ENCODE results near the gene HNRNPA0.

Gene HNRNPA0

DNA sequence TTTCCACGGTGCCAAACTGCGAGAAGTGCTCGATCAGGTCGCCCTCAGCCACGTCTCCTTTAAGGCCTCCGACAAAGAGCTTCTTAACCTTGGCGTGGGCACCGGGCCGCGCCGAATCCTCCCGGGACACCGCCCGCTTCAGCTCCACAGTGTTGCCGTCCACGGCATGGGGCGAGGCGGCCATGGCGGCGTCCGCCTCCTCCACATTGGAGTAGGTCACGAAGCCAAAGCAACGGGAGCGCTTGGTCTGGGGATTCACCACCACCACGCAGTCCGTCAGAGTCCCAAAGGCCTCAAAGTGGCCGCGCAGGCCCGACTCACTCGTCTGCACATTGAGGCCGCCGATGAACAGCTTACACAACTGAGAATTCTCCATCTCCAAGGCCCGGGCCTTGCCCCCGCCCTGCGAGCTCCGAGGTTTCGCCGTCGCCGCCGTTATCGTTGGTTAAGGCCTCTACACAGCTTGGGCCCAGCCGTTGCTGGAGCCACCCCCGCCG, 424 bp downstream of the HNRNPA0 start:
- DNase-seq: no peak

DNA sequence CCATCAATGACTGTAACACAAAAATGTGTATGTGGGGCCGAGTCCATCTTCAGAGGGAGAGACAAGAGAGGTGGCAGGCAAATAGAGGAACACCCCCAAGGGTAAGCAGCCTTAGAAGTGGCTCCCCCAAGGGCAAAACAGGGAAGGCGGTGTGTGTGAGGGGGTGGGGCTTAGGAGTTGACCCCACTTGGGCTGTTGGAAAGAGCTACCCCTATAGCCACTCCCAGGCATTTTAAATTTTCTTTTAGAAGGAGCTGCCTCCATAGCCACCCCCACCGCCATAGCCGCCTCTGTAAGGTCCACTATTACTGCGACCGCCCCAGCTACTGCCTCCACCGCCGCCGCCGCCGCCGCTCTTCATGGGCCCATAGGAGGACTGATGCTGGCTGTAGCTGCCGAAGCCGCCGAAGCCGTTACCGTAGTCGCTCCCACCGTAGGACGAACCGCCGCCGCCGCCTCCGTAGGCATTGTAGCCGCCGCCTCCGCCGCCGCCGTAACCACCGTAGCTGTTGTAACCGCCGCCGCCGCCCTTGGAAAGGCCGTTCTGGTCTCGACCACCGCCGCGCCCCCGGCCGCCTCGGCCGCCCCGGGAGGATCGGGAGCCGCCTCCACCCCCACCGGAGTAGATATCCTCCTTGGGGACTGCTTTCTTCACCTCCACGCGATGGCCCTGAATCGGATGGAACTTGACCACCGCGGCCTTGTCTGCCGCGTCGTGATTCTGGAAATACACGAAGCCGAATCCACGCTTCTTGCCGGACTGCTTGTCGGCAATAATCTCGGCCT, 1.1 kb downstream of the HNRNPA0 start:
- DNase-seq: peak; percentile 52

DNA sequence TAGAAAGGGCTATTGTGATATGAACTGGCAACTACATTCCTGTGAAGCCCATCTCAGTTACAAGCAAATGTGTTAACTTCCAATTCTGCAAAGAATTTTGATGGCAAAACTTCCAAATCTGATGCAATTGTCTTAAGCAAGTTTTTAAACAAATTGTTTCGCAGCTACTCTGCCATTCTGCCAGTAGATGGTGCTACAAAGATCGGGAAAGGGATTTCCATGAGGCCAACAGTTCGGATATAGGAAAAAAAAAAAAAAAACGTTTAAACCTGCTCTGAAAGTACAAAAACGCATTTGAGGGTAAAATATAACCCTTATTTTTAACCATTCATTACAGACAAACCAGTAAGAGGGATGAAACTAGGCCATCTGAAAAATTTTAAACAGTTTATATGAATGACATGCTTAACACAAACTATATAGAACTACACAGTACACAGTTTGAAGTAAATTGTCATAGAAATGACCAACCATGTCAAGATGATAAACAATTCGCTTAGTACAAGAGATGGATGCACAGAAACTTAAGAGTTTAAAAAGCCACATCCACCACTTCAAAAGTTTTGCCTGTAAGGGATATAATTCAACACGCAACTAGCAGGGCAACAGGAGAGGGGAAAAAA, 2.2 kb downstream of the HNRNPA0 start:
- no peak for DNase-seq

DNA sequence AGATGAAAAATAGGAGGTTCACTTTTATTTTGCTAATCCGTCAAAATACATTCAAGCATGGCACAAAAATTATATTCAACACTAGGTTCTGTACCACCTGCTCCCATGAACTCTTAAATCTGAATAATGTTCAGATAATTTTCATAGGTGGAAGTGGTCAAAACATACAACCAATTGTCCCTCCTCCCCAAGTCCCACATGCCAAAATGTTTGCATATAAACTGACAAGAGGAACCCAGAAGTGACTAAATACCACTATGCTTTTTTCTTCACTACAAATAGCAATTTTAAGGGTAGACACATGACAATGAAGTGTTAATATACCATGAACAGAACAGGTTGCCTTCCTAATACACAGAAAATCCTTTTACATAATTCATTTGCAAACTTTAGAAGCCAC, 3.7 kb downstream of the HNRNPA0 start:
- no peak for DNase-seq

DNA sequence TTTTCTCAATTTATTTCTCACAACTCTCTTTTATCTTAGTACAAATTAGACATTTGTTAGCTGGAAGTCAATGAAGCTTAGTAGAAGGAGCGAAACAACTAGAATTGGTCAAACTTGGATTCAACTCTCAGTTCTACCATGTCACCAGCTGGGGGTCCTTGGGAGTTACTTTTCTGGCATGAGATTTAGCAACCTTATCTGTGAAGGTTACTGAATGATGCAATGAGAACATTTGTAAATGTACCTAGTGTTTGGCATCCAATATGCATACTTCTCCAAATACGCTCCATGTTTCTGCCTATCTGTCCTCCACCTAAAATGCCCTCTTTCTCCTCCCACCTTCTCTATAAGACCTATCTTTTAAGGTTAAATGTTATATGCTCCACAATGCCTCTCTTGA, 6.3 kb downstream of the HNRNPA0 start:
- DNase-seq: no peak

DNA sequence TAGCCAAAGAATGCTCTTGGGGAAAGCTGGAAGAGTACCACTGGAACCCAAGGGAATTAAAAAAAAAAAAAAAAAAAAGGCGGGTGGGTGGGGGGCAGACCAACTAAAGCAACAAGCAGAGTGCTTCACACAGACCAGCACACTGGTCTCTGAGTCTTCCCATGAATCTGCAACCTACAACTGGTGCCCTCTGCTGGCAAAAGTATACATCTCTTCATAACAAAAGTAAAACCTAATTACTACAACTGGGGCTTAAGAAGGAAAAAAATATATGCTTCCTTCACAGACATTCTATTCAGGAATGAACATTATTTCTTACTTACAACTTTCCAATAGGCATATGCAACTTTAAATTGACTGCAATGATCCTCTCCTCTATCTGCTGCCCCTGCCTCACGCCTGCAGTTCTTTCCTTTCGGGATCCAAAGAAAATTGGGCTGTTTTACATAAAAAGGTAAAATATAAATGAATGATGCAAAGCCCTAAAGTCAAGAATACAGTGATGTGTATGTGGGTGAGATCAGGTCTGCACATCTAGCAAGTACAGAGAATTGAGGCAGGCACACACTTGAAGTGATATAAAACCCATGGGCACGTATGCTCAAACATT, 11.0 kb downstream of the HNRNPA0 start:
- peak; percentile 57 for DNase-seq

DNA sequence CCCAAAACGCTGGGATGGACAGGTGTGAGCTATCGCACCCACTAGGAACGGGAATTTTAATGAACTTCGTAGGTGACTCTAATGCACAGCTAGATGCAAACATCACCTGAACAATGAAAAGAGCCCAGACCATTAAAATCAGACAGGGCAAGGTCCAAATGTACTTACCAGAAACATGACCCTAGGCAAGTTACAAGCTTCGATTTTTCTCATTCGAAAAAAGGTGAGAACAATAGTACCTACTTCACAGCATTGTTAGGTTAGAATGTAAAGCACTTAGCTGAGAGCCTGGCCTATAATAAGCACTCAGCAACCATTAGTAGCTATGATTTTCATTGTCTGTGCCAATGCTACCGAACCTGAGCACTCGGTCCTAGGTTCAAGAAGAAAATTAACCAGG, 12.4 kb downstream of the HNRNPA0 start:
- no peak for DNase-seq

DNA sequence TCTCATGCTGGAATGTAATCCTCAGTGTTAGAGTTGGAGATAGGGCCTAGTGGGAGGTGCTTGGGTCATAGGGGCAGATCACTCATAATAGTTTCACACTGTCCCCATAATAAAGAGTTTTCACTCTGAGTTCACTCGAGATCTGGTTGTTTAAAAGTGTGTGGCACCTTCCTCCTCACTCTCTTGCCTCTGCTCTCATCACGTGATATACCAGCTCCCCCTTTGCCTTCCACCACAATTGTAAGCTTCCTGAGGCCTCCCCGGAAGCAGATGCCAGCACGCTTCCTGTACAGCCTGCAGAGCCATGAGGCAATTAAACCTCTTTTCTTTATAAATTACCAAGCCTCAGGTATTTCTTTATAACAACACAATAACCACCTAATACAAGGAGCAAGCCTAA, 14.4 kb downstream of the HNRNPA0 start:
- DNase-seq: no peak

DNA sequence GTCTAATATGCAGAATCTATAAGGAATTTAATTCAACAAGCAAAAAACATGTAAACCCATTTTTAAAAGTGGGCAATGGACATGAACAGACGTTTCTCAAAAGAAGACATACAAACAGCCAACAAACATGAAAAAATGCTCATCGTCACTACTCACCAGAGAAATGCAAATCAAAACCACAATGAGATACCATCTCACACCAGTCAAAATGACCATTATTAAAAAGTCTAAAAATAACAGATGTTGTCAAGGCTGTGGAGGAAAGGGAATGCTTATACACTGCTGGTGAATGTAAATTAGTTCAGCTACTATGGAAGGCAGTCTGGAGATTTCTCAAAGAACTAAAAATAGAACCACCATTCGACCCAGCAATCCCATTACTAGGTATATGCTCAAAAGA, 15.2 kb downstream of the HNRNPA0 start:
- DNase-seq: no peak

DNA sequence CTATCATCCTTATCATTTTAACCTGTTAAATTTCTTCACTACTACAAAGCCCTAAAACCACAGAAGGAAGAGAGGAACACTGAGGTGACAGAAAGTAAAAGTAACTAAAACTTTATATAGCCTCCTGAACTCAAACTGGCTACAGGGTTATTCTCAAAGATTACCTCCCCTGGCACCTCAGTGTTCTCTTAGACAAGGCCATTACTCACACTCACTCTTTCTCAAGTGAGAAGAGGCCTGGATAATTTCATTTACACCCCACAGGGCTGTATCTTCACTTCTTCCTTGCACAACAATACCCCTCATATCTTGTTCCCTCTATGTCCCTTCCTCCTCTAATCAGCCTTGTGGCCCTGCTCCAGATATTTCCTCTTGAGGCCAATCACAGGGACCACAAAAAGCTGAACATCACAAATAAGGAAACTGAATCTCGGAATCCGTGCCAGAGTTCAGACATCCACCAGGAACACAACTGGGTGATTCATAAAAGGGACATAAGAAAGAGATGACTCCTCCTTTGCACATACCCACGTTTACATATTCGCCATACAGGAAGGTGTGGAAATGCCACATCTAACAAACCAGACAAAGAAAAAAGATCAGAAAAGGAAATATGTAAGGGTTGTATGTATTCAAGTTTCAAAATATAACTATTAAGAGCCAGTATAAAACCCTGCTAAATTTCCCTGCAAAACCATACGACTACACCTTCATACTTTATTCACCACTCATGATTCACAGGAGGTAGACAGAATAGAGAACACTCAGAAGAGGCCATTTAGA, 16.6 kb downstream of the HNRNPA0 start:
- DNase-seq: no peak

DNA sequence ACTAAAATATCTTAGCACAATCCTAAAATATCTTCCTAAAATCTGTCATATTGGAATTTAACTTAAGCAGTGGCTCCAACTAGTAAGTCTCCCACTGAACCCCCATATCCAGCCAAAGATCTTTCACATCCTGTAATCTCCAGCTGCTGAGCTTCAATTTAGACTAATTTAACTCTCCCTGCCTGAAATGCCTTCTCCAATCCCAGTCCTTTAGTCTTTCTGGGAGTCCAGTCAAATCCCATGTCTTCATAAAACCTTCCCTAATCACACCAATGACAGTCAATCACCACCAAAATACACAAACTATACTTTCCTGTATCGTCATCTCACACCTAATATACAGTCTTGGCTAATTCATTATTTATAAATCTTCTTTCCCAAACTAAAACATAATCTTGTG, 17.7 kb downstream of the HNRNPA0 start:
- no peak for DNase-seq

DNA sequence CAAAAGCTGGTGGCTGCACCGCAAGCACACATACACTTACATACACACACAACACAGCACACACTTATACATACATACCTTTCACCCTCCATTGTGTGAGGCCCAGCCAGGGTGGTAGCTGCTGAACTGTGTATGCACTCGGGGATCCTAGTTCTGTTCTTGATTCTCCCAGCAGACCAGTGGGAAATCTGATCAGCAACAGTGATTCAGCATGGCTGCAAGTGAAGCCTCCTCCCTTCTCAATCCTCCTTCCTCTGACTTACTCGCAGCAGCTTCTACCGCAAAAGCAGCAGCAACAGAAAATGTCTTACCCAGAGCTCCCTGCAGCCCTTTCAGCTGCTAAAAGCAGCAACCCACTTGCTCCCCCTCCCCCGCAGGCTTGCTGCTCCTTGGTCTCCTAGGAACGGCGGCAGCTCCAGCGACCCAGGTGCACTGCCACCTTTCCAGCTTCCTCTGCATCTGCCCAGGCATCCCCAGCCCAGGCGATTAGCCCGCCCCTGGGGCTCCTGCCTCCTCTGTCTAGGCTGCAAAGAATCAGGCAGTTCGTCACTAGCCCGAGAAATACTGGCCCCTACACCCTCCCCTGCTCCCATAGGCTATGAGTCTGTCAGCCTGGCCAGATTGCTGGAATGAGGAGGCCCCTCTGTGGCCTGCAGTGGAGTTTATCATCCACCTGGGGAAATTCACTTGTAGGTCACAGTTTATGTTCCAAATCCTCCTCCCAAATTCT, 18.4 kb downstream of the HNRNPA0 start, which contains the start of gene KLHL3:
KLHL3 (minus strand) TSS at position 535 of the 730 bp plus-strand sequence; CDS start at position 92, 443 bp downstream.
- DNase-seq: peak; percentile 18

DNA sequence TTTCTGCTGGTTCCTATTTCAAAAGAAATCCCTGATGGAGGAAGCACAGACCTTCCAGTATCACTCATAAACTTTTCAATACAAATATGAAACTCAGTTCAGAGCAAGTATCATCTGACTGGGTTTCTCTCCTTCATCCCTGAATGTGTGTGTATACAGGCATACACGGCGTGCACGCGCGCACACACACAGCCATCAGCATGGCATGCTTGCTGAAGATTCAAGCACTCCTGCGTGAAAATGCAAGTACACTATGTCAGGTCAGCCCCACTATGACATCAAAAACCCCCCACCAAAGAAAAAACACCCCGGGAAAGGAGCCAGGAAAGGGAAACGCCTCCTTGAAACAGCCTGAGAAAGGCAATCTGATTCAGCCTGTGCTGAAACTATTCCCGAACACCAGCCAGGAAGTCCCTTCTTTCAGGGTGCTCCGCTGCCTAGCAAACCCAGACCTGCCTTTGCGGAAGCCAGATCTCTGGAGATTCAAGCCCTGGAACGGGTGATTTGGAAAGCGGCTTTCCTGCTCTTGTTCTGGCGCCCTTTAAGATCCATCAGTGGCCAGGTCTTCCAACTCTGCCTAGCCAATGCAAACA, 19.1 kb downstream of the HNRNPA0 start:
- peak; percentile 18 for DNase-seq

DNA sequence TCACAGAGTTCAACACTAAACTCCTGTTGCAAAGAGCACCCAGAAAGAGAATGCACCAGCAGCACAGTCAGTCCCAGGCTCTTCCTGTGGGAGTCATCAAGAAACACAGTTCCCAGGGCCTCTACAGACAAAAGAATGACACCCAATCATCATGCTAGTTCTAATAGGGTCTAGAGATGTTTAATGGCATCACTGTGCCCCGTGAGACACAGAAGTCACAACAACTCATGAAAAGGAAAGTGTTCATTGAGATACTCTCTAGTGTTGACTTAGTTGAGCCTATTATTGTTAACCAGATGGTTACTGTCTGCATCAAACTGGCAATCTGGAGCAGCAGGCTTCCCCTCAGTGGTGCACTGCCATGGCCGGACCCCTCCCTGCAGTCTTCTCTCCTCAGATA, 19.8 kb downstream of the HNRNPA0 start:
- no peak for DNase-seq

DNA sequence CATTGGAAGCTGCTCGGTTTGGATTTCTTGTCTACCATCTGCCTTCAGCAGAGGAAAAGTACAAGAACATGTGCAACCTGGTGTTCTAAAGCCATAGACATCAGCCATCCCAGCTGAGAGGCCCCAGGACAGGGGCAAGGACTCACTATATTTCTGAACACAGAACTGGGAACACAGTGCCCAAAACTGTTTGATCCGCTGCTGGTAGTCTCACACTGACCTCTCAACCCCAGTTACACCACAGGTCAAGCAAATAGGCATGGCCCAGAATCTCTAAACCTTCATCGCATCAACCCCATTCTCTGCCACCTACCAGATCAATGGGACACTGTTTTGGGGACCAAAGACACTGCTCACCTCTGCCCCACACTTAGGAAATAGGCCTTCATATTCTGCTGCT, 20.2 kb downstream of the HNRNPA0 start:
- DNase-seq: no peak

DNA sequence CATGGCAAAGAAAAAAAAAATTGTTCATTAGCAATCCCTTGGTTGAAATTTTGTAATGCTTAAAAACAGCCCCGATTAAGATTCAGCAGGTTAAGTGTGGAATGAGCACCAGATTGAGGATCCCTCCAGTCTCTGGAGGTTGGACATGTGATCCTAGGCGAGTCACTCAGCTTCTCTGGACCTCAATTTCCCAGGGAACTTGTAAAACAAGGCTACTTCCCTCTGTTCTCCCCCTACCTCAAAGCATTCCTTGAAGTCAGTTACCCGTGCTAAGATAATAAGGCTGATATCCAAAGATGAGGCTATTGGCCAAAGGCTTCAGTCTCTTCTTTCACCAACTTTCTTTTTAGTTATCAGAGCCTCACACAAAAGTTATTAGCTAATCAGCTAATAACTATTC, 21.2 kb downstream of the HNRNPA0 start:
- DNase-seq: no peak

DNA sequence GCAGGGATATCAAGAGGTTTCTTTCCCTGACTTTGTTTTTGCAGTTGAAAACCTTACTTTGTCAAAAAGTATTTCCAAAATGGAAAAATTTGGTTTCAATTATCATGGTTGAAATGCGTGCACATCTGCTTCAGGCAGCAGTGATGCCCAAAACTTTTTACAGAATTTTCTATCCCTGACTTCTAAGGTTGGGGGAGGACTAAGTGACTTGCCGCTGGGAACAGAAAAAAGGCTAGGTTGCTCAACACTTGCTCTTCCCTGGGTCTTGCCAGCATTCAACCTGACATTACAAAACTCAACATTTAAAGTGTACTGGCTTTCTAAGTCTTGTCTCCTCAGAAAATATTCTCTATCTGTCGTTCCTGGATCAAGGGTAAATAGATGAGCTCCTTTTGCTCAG, 23.0 kb downstream of the HNRNPA0 start:
- no peak for DNase-seq

DNA sequence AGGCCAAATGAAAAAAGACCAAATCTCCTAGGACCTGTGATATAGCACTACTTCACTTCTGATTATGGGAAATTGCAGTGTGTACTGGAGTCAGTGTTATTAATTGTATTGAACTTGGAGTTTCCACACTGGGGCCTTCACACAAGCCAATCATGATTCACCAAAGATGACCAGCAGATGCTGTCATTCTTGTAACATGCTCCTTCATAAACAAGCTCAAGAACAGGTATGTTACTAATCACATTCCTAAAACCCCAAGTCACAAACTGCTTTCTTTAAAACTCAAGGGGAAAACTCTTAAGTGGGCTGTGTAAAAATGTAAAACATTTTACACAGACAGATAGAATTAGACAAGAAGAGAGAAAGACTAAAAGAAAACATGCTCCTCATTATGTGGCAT, 23.8 kb downstream of the HNRNPA0 start:
- no peak for DNase-seq

DNA sequence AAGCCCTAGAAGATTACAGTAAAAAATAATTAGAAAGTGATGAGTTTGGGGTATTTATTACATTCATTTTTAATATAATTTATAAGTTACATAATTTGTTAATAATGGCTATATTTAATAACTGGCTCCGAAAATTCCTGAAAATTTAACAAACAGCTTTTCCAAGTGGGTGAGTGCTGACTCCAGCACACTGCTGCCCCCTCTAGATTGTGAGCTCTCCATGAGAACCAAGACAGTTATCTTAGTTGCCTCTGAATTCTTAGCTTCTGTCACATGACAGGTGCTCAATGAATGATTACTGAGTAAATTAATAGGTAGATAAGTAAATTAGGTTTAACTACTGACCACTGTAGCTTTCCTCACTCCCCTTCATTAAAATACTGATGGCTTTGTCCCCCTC, 26.1 kb downstream of the HNRNPA0 start:
- no peak for DNase-seq

DNA sequence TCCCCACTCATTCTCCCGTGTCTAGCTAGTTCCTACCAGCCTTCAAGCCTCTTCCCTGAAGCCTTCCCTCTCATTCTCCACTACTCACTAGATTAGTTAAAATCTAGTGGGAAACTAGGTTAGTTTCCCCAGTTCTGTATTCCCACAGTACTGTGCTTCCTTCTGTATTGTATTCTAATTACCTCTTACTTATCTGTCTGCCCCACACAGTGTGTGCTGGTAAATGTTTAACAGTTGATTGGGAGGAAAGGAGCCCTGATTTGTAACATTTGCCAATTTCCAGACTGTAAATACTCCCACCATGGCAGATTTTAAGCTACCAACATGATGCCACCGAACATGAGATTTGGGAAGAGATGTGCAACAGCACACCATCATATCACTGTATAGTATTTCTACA, 26.5 kb downstream of the HNRNPA0 start:
- DNase-seq: no peak

DNA sequence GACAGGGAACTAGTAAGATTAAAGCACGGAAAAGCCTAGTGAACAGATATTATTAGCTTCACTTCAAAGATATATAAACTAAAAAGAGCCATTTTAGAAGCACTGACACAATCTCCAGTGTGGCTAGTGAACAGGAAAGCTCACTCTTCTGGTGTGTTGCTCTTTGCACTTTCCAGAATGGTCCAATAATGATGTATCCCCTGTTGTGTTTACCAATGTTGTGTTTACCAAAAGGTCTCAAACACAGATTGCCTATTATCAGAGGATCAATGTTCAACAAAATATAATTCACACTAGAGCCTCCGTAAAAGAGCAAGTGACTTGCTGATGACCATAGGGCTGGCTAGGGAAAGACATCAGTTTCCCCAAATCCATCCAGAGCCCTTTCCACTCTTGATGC, 29.9 kb downstream of the HNRNPA0 start:
- no peak for DNase-seq

DNA sequence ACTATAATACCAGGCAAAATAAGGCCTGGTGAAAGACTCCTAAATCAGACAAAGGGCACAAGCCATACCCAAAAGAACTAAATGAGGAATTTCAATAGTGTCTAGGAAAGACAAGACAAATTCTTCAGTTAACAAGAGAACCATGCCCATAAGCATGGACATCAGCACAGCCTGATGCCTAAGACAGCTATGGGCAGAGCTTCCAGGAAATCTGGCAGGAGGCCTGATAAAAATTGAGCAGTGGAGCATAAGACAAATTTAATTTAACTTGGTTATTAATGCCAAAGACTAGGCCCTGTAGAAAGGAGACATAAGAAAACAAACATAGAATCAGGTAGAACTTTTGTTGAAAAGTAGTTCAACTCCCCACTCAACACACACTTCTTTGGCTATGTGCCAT, 35.6 kb downstream of the HNRNPA0 start:
- no peak for DNase-seq
